ENCODE results near the gene FSCN2.

DNA sequence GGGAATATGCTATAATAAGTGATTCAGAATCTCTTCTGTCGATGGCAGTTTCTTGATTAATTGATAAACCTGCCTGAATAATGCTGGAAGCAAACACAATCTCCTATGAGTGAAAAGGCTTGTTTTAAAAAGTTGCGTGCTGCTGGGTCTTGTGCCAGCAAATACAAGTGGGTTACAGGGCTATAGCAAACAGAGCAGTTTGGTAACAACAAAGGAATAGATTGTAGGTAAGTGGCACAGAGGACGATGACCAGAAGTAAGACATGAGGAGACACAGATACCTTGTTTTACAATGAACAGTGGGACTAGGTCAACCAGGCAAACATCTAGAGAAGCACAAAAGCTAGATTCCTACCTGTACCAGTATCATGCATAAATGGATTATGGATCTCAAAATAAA, 47.7 kb downstream of the FSCN2 start:
- TF ChIP-seq, protein P1, sequence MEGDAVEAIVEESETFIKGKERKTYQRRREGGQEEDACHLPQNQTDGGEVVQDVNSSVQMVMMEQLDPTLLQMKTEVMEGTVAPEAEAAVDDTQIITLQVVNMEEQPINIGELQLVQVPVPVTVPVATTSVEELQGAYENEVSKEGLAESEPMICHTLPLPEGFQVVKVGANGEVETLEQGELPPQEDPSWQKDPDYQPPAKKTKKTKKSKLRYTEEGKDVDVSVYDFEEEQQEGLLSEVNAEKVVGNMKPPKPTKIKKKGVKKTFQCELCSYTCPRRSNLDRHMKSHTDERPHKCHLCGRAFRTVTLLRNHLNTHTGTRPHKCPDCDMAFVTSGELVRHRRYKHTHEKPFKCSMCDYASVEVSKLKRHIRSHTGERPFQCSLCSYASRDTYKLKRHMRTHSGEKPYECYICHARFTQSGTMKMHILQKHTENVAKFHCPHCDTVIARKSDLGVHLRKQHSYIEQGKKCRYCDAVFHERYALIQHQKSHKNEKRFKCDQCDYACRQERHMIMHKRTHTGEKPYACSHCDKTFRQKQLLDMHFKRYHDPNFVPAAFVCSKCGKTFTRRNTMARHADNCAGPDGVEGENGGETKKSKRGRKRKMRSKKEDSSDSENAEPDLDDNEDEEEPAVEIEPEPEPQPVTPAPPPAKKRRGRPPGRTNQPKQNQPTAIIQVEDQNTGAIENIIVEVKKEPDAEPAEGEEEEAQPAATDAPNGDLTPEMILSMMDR (IDR thresholded peaks at IDR 0.05) = no peak
- TF ChIP-seq POLR2A (IDR thresholded peaks at IDR 0.05) = no peak
